BJ (cell line): ENCODE data around the gene TAAR1. TPM values are rescaled to one million over a fixed set of nuclear protein-coding genes. Genes with fewer than 3 reads are reported as not detected.
"Not testable (repeated sequence)": the region's sequence is repeated elsewhere in the genome, so short reads cannot be mapped to it uniquely, and the experiment has no call there.

Experiments
- CTCF ChIA-PET: fragments of 350-600 bp; formaldehyde crosslinking; extraction: SDS; loops from one replicate; lab custom pipeline; 2021; ENCODE audit warnings: antibody characterized with exemption, inconsistent platforms; lab: Yijun Ruan, JAX
- POLR2A ChIA-PET: fragments of 300-600 bp; sonication (Branson Sonifier 250); formaldehyde crosslinking; extraction: SDS; loops from one replicate; lab custom pipeline; 2021; ENCODE audit warnings: antibody characterized with exemption; lab: Charles Lee
- DNase-seq: peaks from one replicate; pipeline ENCODE4 v3.0.0-alpha.2; 2011; ENCODE audit warnings: low read depth
- H3K27me3 ChIP-seq: 2 replicates; pipeline ENCODE4 v1.6.0; 2011; ENCODE audit warnings: low read length; ENCODE audit not compliant: control insufficient read depth, insufficient read depth
- H3K36me3 ChIP-seq: 2 replicates; pipeline ENCODE4 v1.5.1; 2011; ENCODE audit warnings: low read length; ENCODE audit not compliant: control insufficient read depth, insufficient read depth
- H3K4me3 ChIP-seq: 2 replicates; pipeline ENCODE4 v1.5.1; 2011; ENCODE audit warnings: low read depth, mild to moderate bottlenecking, control low read depth, low read length
- polyA plus RNA-seq: library from polyadenylated mRNA; depleted of rRNA; stranded (reverse); fragments of >200 nt; gene quantifications from 2 replicates; pipeline ENCODE4 v1.2.3, GENCODE V29; 2011
- TF ChIP-seq, protein P1 (sequence below): IDR thresholded peaks from 2 replicates; pipeline ENCODE4 v1.5.1; 2011; ENCODE audit warnings: low read depth, mild to moderate bottlenecking, control low read depth, inconsistent platforms, low read length, moderate library complexity; ENCODE audit not compliant: insufficient read depth

The TAAR1 gene
- polyA plus RNA-seq, 1 experiment = not detected

DNA sequence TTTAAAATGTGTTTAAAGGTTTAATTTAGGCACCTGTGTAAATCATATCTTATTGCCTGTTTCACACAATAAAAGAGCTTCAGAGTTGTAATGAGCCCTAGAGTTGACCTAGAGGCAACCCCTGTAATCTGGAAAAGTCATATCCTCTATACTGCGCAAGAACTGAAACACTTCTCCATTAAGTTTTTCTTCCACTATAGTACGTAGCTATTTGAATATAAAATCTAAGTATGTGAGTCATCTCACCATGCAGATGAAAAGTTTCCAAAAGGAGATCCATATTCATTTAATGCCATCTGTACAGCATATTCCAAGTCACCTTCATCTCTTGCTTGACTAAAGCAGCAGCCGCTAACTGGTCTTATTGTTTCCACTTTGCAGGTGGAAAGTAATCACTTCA lies 26.0 kb upstream of the TAAR1 start:
- CTCF ChIA-PET = interaction anchor here (1.1 kb wide), 1 partner anchor 15 kb away, joined by 3 read pairs; no protein-coding TSS in a partner anchor
- Histone ChIP-seq H3K27me3 (no peaks in the 10 kb centered on the region), H3K36me3 (no peaks in the 10 kb centered on the region), H3K4me3 (no peak overlapping the region)
- no peak for DNase-seq
- POLR2A ChIA-PET = no interaction called here
- TF ChIP-seq, protein P1, sequence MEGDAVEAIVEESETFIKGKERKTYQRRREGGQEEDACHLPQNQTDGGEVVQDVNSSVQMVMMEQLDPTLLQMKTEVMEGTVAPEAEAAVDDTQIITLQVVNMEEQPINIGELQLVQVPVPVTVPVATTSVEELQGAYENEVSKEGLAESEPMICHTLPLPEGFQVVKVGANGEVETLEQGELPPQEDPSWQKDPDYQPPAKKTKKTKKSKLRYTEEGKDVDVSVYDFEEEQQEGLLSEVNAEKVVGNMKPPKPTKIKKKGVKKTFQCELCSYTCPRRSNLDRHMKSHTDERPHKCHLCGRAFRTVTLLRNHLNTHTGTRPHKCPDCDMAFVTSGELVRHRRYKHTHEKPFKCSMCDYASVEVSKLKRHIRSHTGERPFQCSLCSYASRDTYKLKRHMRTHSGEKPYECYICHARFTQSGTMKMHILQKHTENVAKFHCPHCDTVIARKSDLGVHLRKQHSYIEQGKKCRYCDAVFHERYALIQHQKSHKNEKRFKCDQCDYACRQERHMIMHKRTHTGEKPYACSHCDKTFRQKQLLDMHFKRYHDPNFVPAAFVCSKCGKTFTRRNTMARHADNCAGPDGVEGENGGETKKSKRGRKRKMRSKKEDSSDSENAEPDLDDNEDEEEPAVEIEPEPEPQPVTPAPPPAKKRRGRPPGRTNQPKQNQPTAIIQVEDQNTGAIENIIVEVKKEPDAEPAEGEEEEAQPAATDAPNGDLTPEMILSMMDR = no peak

DNA sequence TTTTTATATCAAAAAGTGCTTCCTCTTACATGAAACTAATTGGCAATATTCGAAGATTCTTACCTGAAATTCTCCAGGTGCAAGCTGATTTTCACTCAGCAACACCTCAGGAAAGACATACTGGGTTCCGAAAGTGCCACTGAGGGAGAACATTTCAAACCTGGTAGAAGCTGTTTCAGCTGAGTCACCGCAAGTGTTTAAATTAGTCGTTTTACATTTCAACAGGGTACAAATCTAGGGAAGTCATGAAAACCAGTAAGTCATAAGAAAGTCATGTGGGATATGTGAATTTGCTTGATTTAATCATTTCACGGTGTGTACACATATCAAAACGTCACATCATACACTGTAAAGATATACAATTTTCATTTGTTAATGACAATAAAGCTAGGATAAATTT lies 25.3 kb upstream of the TAAR1 start:
- H3K4me3 ChIP-seq = no peak overlapping the region
- no peaks in the 10 kb centered on the region for H3K36me3 ChIP-seq
- DNase-seq = no peak
- CTCF ChIA-PET = interaction anchor here (1.1 kb wide), 1 partner anchor 14 kb away, joined by 3 read pairs; no protein-coding TSS in a partner anchor
- POLR2A ChIA-PET = no interaction called here
- no peaks in the 10 kb centered on the region for H3K27me3 ChIP-seq
- TF ChIP-seq, protein P1 = no peak

GRCh38 chr6:132683543-132683942 lies 24.6 kb upstream of the TAAR1 start:
- Histone ChIP-seq H3K4me3 (no peak overlapping the region), H3K36me3 (no peaks in the 10 kb centered on the region), H3K27me3 (no peaks in the 10 kb centered on the region)
- POLR2A ChIA-PET = no interaction called here
- CTCF ChIA-PET = no interaction called here
- TF ChIP-seq, protein P1 = no peak
- DNase-seq = peak; percentile 16

- POLR2A ChIA-PET, H3K4me3 ChIP-seq, H3K36me3 ChIP-seq, DNase-seq, H3K27me3 ChIP-seq: not testable (repeated sequence)
- CTCF ChIA-PET = interaction anchor here (0.7 to 1.1 kb wide), 3 partner anchors 9 to 89 kb away, joined by 3 to 4 read pairs (median 3); no protein-coding TSS in a partner anchor
These were observed 20.1 kb upstream of the TAAR1 start for GRCh38 chr6:132679094-132679493.

GRCh38 chr6:132675749-132676148 lies 16.8 kb upstream of the TAAR1 start:
- no peaks in the 10 kb centered on the region for H3K36me3 ChIP-seq
- no peak for DNase-seq
- TF ChIP-seq, protein P1 = no peak
- POLR2A ChIA-PET = no interaction called here
- H3K4me3 ChIP-seq = no peak overlapping the region
- no peaks in the 10 kb centered on the region for H3K27me3 ChIP-seq
- CTCF ChIA-PET = no interaction called here

DNA sequence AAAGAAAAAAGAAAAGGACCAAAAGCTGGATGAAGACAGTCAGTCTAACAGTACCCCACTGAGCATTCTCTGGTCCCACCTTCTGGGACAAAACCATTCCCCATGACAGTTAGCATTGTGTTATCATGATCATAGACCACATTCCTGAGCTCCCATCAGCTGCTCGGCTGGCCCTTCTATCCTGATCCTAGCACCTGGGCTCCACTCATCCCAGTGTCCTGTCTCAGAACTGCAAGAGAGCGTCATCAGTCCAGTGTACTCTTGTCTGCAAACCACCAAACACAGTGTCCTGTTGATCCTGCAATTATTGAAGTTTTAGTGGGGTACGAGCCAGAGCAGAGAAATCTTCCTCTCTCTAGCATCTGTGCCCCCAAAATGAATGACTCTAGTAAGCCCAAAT lies 16.0 kb upstream of the TAAR1 start:
- Histone ChIP-seq H3K27me3 (no peaks in the 10 kb centered on the region), H3K4me3 (no peak overlapping the region), H3K36me3 (no peaks in the 10 kb centered on the region)
- TF ChIP-seq, protein P1 = no peak
- POLR2A ChIA-PET = no interaction called here
- no peak for DNase-seq
- CTCF ChIA-PET = interaction anchor here (0.6 to 1.0 kb wide), 2 partner anchors 116 to 1248 kb away, joined by 3 read pairs; no protein-coding TSS in a partner anchor
